GM20000 (cell line): ENCODE results near the gene DROSHA.

ENCODE experiments used
- DNase-seq: peaks from one replicate; pipeline ENCODE4 v3.0.0; 2012; ENCODE audit warnings: low spot score
- CTCF ChIP-seq: IDR thresholded peaks from 2 replicates; pipeline ENCODE4 v1.5.1; 2012; ENCODE audit warnings: mild to moderate bottlenecking, control low read depth; ENCODE audit errors: extremely low read depth, missing control alignments

Gene DROSHA

GRCh38 chr5:31523041-31523440 lies 8.9 kb downstream of the DROSHA start:
- no peak for DNase-seq
- no peak for TF ChIP-seq CTCF

GRCh38 chr5:31516802-31517201 lies 15.1 kb downstream of the DROSHA start:
- TF ChIP-seq CTCF: no peak
- DNase-seq: no peak

GRCh38 chr5:31511305-31511704 lies 20.6 kb downstream of the DROSHA start:
- TF ChIP-seq CTCF: no peak
- no peak for DNase-seq

GRCh38 chr5:31504529-31504928 lies 27.4 kb downstream of the DROSHA start:
- TF ChIP-seq CTCF: no peak
- DNase-seq: no peak

- no peak for TF ChIP-seq CTCF
- no peak for DNase-seq
Observed at GRCh38 chr5:31502506-31502905, 29.4 kb downstream of the DROSHA start.

GRCh38 chr5:31500256-31500655 lies 31.6 kb downstream of the DROSHA start:
- TF ChIP-seq CTCF: no peak
- no peak for DNase-seq

GRCh38 chr5:31496891-31497290 lies 35.0 kb downstream of the DROSHA start:
- TF ChIP-seq CTCF: no peak
- no peak for DNase-seq

GRCh38 chr5:31496301-31496700 lies 35.6 kb downstream of the DROSHA start:
- no peak for DNase-seq
- no peak for TF ChIP-seq CTCF
